BE2C (cell line): ENCODE measurements around the gene ZNF516.

Source experiments
- DNase-seq: peaks from one replicate; pipeline ENCODE4 v3.0.0-alpha.2; 2020
- H3K27me3 ChIP-seq: fragments of 250-450 bp; sonication (Bioruptor Pico); 2 replicates; pipeline ENCODE4 v1.5.1; 2020; ENCODE audit warnings: mild to moderate bottlenecking
- H3K36me3 ChIP-seq: fragments of 250-450 bp; sonication (Bioruptor Pico); 2 replicates; pipeline ENCODE4 v1.5.1; 2020; ENCODE audit warnings: mild to moderate bottlenecking
- H3K4me1 ChIP-seq: fragments of 250-450 bp; sonication (Bioruptor Pico); 2 replicates; pipeline ENCODE4 v1.5.1; 2020
- H3K4me3 ChIP-seq: 2 replicates; pipeline ENCODE4 v1.5.1; 2011; ENCODE audit warnings: low read depth, low read length
- H3K9me3 ChIP-seq: fragments of 250-450 bp; sonication (Bioruptor Pico); 2 replicates; pipeline ENCODE4 v1.5.1; 2020
- TF ChIP-seq, protein P1 (sequence below): IDR thresholded peaks from 2 replicates; pipeline ENCODE4 v1.5.1; 2012; ENCODE audit warnings: mild to moderate bottlenecking, low read depth, low read length

ZNF516 gene

DNA sequence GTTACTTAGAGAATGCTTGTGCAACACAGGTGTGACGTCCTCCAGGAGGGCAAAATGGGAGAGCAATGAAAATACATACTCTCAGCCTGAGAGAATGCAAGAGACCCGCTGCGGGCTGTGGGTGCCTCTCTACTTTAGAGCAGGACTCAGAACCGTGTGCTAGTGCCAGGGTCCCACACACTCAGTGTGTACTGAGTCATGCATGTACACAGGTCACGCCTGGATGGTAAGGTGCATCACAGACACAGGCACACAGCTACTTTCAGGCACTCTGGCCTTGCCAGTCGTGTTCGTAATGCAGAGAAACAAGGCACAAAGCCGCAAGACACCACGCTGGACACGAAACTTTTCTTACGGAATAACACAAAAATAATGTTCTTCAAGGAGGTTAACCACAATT lies 125.3 kb downstream of the ZNF516 start:
- Histone ChIP-seq H3K4me3 (no peak overlapping the region), H3K27me3 (no peaks in the 10 kb centered on the region), H3K4me1 (no peaks in the 10 kb centered on the region), H3K36me3 (no peaks in the 10 kb centered on the region; the same call in 1 of the 2 replicates), H3K9me3 (no peaks in the 10 kb centered on the region)
- no peak for DNase-seq
- TF ChIP-seq, protein P1, sequence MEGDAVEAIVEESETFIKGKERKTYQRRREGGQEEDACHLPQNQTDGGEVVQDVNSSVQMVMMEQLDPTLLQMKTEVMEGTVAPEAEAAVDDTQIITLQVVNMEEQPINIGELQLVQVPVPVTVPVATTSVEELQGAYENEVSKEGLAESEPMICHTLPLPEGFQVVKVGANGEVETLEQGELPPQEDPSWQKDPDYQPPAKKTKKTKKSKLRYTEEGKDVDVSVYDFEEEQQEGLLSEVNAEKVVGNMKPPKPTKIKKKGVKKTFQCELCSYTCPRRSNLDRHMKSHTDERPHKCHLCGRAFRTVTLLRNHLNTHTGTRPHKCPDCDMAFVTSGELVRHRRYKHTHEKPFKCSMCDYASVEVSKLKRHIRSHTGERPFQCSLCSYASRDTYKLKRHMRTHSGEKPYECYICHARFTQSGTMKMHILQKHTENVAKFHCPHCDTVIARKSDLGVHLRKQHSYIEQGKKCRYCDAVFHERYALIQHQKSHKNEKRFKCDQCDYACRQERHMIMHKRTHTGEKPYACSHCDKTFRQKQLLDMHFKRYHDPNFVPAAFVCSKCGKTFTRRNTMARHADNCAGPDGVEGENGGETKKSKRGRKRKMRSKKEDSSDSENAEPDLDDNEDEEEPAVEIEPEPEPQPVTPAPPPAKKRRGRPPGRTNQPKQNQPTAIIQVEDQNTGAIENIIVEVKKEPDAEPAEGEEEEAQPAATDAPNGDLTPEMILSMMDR, result no peak

DNA sequence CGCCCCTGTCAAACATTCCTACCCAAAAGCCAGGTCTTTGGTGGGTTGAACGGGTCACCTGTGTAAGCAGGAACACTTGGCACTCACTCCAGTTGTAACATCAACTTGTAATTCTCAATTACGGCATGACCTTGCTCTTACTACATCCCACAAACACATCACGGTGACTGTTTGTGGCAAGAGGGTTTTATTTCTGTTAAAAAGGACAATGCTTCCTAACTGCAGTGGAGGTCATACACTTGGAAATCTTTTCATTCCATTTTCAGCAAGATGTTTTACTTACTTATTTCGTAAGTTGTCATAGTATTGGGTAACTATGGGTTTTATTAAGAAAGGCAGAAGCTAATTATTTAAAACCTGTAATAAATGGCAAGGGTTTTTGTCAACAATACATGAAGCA lies 126.1 kb downstream of the ZNF516 start:
- H3K4me3 ChIP-seq, result no peak overlapping the region
- no peak for DNase-seq
- no peaks in the 10 kb centered on the region; the same call in 1 of the 2 replicates for H3K36me3 ChIP-seq
- TF ChIP-seq, protein P1, result no peak
- H3K27me3 ChIP-seq, result no peaks in the 10 kb centered on the region
- no peaks in the 10 kb centered on the region for H3K9me3 ChIP-seq
- no peaks in the 10 kb centered on the region for H3K4me1 ChIP-seq

DNA sequence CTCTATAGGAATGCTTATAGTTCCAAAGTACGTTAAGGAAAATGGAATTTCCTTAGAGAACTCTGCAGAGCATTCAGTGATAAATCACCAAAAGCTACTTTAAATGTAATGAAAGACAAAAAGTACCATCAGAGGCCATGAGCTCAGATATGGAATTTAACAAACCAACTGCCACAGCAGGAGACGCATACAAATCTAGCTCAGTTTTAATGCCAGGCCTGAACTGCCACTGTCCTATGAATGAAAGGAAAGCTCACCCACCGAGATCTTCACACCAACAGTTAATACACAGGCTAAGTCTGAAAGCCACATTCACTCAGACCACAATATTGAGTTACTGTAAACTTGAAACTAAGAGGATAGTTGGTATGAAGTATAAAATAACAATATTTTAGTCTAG lies 126.8 kb downstream of the ZNF516 start:
- TF ChIP-seq, protein P1, result no peak
- Histone ChIP-seq H3K36me3 (no peaks in the 10 kb centered on the region; the same call in 1 of the 2 replicates), H3K4me1 (no peaks in the 10 kb centered on the region), H3K4me3 (no peak overlapping the region), H3K27me3 (no peaks in the 10 kb centered on the region), H3K9me3 (no peaks in the 10 kb centered on the region)
- no peak for DNase-seq

DNA sequence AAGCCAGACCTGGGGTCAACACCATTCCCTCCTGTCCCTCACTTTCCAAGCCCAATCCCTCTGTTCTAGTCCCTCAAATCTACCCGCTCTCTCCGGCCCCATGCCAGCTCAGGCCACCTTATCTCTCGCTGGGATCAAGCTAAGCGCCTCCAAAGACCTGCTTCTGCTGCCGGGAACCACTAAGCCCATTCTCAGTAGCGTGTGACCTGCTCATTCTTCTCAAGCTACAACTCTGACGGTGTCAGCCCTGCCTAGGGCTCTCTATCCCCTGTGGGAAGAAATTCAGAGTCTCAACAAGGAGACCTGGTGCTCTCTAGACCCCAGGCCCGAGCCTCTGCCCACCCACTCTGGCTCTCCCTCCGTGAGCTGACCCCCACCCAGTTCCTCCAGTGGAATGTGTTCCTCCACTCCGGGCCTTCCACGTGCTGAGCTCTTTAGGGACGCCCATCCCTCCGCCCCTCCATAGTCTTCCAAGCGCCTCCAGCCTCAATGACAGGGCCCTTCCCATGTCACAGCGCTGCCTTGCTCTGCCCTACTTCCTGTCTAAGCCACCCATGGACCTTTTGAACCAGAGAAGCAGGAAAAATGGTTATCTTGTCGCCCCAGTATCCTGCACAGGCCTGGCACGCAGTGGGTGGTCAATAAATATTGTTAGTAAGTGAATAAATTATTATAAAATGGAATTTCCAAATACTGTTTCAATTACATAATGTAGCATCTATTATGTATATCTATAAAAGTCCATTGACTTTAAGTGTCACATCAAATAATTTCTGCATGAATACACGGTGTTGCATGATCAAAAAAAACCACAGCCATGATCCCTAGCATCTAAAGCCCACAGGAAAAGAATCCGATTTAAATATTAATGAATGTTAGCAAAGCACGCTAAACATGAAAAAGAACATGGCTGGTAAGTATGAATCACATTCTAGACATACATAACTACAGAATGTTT lies 127.6 kb downstream of the ZNF516 start:
- DNase-seq, result no peak
- no peak overlapping the region for H3K4me3 ChIP-seq
- no peaks in the 10 kb centered on the region for H3K9me3 ChIP-seq
- TF ChIP-seq, protein P1, result no peak
- no peaks in the 10 kb centered on the region for H3K27me3 ChIP-seq
- H3K4me1 ChIP-seq, result no peaks in the 10 kb centered on the region
- H3K36me3 ChIP-seq, result no peaks in the 10 kb centered on the region; the same call in 1 of the 2 replicates

DNA sequence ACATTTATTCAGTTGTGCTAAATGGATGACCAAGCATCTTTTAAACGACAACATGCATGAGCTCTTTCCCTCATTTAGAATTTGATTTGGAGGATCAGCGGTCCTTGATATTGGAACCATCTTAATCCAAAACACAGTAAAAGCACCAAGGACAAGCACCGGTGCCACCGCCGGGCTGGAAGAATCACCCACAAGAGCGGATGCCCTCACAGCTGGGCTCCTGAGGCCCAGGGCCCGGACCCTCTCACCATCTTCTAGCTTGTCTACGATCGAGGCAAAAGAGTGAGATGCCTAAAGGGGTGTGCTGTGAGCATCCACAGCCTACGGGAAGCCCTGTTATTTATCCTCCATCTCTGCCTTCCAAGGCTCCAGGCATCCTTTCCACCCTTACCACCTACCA lies 129.5 kb downstream of the ZNF516 start:
- Histone ChIP-seq H3K36me3 (no peaks in the 10 kb centered on the region; the same call in 1 of the 2 replicates), H3K4me1 (no peaks in the 10 kb centered on the region), H3K9me3 (no peaks in the 10 kb centered on the region), H3K4me3 (no peak overlapping the region), H3K27me3 (no peaks in the 10 kb centered on the region)
- DNase-seq, result no peak
- TF ChIP-seq, protein P1, result no peak
